GM12875 (cell line): ENCODE results near the gene ELF2.
"Not testable (repeated sequence)": the region's sequence is repeated elsewhere in the genome, so short reads cannot be mapped to it uniquely, and the experiment has no call there.

Experiments used
- H3K4me3 ChIP-seq: one replicate; pipeline ENCODE4 v1.5.1; 2011; ENCODE audit warnings: low read depth, low read length, control low read depth
- CTCF ChIP-seq: IDR thresholded peaks from 2 replicates; pipeline ENCODE4 v1.5.1; 2011; ENCODE audit warnings: low read depth, mild to moderate bottlenecking, control low read depth, inconsistent platforms, low read length, moderate library complexity, borderline replicate concordance; ENCODE audit not compliant: insufficient read depth

Gene ELF2

GRCh38 chr4:139014371-139015268 is 162.4 kb downstream of the ELF2 start:
- TF ChIP-seq CTCF: no peak
- H3K4me3 ChIP-seq: peak overlapping the region; percentile 90

- H3K4me3 ChIP-seq: no peak overlapping the region
- no peak for TF ChIP-seq CTCF
Observed at GRCh38 chr4:139011225-139011950, 165.6 kb downstream of the ELF2 start.

GRCh38 chr4:139009702-139010101 is 167.3 kb downstream of the ELF2 start:
- no peak overlapping the region for H3K4me3 ChIP-seq
- no peak for TF ChIP-seq CTCF

GRCh38 chr4:139008278-139008677 is 168.7 kb downstream of the ELF2 start:
- H3K4me3 ChIP-seq: not testable (repeated sequence)

- H3K4me3 ChIP-seq: no peak overlapping the region
- TF ChIP-seq CTCF: no peak
Observed at GRCh38 chr4:139007640-139008039, 169.4 kb downstream of the ELF2 start.
